Left hindlimb (tissue), 1 donor: ENCODE data around the gene BOLL.
A peak's percentile ranks its signal among the peaks of the same experiment; 100 is the strongest.
"Not testable (repeated sequence)": the region's sequence is repeated elsewhere in the genome, so short reads cannot be mapped to it uniquely, and the experiment has no call there.

Experiments
- DNase-seq: peaks from one replicate; pipeline ENCODE4 v3.0.0-alpha.2; 2018

The BOLL gene, protein sequence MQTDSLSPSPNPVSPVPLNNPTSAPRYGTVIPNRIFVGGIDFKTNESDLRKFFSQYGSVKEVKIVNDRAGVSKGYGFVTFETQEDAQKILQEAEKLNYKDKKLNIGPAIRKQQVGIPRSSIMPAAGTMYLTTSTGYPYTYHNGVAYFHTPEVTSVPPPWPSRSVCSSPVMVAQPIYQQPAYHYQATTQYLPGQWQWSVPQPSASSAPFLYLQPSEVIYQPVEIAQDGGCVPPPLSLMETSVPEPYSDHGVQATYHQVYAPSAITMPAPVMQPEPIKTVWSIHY

DNA sequence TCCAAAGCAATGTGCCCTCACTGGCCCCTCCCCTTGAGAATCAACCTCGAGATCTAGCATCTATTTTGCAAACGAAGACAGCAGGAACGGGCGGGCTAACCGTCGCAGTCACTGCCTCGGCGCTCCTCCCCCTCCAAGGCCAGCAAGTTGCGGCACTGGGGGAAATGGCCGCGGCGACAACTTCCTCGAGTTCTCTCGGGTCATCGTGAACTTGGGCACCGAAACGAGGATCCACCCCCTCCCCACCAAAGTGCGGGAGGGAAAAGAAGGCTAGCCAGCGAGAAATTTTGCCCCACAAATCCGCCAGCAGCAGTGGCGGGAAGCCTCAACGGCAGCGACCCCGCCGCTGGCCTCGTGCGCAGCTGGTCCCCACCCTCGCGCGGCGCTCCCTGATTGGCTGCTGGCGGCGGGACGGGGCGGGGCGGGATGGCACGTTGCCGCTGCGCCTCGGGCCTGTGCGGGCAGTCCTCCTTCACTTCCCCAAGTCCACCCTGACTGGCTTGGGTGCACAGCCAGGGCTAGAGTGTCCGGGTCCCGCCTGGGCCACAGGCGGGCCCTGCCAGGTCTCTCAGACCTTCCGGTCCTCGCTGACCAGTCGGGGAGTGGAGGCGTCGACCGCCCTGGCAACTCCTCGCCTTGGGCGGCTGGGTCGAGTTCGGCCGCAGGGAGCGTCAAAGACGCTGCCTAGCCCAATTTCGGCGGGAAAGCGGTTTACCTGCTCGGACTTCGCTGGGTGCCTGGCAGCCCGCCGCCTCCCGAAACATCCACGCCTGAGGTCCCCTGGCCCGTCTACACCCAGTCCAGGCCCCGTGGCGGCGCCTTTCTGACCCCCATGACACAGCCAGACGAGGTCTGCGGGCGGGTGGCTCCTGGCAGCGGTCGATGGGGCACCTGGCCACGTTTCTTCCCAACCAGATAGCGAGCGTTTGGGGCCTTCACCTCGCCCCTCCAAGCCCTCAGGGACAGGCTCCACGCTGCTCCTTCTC lies at the start of gene BOLL:
Gene BOLL, minus strand, starts transcription at position 364 of the 986 bp plus-strand sequence. CDS start 3,469 bp downstream, outside the sequence.
- peak; percentile 26 for DNase-seq

DNA sequence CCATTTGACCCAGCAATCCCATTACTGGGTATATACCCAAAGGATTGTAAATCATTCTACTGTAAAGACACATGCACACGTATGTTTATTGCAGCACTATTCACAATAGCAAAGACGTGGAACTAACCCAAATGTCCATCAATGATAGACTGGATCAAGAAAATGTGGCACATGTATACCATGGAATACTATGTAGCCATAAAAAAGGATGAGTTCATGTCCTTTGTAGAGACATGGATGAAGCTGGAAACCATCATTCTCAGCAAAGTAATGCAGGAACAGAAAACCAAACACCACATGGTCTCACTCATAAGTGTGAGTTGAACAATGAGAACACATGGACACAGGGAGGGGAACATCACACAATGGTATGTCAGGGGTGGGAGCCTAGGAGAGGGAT lies 49.7 kb upstream of the BOLL start:
- not testable (repeated sequence) for DNase-seq

DNA sequence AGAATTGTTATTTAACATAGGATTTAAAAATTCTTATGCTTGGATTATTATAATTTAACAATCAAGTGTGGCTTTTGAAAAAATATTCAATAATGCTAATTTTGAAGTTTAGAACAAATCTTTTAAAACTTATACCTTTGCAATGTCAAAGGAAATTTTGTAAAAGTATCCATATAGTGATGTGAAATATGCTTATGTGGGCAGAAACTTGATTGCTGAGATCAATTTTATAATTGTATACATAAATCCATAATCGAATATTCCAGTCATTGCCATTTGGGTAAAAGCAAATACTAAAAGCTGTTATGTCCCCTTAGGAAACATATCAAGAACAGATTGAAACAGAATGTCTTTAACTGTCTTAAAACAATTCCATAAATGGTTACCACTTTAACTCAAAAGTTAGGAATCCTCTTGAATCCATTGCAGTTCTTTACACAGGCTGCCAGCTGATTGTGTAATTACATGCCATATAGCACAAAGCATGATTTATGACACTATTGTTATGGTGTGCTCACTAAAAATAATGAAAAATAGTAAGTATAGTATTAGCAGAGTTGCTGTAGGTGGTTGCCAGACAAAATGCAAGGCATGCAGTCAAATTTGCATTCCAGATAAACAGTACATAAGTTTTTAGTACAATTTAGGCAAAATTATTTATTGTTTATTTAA lies 43.5 kb upstream of the BOLL start:
- DNase-seq: no peak

DNA sequence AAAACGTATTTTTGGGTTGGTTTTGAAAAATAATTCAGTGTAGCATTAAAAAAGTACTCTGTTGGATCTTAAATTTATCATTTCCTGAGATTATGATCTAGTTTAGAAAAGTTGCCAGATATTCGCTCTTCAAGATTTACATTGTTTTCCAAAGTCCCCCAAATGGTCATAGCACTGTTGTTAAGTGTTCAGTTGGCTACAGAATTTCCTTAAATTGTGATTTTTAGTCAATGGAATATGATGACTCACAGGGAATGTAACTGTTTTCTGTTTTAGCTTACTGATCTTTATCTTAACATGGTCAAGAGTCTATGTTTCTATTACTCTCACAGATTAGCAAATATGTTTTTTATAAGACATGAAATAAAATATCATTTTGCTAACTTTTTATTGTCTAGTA lies 42.5 kb upstream of the BOLL start:
- no peak for DNase-seq

DNA sequence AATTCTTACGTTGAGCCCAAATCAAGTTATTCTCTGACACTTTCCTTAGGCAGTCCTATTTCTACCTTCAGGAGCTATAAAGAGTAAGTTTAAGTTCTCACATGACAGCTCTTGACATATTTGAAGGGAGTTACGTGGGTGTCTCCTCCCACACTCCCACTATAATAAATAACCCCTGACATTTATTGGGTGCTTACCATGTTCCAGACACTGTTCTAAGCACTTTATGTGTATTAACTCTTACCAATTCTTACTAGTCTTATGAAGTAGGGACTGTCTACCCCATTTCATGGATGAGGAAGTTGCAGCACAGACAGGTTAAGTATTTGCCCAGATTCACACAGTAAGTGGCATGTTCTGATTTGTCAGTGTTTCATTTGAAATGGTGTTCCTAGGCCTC lies 37.2 kb upstream of the BOLL start:
- no peak for DNase-seq

DNA sequence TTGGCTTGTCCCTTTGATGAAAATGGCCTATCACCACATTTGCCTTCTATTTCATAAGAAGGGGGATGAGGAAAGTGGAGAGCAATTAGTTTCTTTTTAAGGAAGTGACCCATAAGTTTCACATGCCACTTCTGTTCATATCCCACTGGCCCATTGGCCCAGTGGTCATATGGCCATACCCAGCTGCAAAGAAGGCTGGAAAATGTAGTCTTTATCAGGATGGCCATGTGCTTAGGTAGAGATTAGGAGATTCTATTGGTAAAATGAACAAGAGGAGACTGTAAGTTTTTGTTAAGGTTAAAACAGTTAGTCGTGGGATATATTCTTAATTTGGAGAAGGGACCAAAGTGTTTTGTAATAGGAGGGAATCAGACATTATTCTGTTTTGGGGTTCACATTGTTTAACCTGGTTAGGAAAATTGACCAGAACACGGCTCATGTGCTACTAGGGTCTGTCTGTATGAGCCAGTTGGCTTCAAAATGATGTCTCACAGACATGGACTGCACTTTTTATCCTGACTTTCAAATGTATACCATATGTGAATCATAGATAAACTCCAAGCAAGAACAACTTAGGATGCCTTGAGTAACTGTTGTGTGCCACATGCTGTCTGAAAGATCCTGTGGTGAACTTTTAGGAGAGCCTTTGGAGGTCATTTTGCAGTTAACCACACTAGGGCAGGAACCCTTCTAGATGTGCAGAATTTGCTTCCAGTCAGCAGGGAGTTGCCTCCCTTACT lies 36.6 kb upstream of the BOLL start:
- no peak for DNase-seq

DNA sequence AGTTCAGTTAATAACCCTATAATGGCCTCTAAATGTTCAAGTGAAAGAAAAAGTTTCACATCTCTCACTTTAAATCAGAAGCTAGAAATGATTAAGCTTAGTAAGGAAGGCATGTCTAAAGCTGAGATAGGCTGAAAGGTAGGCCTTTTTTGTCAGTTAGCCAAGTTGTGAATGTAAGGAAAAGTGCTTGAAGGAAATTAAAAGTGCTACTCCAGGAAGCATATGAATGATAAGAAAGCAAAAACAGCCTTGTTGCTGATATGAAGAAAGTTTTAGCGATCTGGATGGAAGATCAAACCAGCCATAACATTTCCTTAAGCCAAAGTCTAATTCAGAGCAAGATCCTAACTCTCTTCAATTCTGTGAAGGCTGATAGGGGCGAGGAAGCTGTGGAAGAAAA lies 29.4 kb upstream of the BOLL start:
- DNase-seq: no peak

DNA sequence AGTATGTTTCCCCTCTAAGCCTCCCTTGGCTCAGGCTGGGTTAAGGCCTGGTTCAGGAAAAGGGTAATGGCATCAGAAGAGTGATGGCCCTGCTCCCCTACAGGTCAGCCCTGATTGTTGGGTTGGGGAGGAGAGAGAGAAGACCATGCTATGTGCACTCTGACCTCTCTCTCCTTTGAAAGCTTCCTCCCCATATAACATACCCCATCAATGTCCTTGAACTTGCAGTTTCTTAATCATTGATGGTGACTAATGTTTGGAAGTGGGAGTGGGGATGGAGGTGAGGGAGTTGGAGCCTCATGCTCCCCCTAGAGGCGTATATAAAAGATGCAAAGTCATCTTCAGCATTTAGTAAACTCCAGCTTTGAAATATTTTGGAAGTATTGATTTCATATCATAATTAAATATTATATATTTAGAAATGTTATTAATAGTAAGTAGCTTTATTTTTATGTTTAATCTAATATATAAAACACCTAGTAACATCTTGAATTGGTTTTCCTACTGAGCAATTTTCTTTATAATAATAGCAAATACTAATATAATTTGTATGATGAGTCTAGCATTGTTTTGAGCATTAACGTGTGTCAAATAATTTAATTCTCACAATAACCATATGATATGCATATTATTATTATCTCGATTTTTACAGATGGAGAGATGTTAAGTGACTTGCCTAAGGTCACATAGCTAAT lies 28.1 kb upstream of the BOLL start:
- DNase-seq: no peak

DNA sequence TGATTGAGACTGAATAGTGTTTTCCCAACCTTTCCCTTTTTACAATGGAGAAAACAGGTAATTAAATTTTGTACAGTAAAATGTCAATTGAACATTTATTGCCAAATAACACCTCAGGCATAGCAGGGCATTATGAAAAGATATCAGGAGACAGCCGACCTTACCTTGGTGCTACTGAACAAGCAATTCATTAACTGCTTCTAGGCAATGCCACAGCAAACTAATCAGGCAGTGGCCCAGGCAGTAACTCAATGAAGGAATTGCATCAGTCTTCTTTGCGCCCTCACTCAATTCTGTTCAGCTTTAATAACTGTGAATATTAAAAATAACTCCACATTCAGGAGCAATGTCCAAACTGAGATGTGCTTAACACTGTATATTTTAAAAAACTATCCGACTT lies 25.4 kb upstream of the BOLL start:
- DNase-seq: no peak

DNA sequence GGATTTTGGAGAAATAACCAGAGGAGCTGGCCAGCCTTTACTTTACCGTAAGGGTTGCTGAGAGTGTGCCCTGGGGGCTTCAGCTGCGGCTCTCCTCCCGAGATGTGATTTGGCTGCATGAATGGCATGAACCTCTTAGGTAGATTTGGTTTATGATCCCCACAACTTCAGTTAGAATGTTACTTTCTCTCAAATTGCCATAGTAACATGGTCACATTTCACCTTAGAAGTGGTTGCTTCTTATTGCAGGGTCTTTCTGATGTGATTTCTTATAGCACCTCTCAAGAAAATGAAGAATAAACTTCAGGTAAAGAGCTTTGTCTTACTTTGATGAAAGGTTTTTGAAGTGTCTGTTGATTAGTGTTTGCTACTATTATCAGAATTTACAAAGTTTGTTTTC lies 24.9 kb upstream of the BOLL start:
- no peak for DNase-seq

DNA sequence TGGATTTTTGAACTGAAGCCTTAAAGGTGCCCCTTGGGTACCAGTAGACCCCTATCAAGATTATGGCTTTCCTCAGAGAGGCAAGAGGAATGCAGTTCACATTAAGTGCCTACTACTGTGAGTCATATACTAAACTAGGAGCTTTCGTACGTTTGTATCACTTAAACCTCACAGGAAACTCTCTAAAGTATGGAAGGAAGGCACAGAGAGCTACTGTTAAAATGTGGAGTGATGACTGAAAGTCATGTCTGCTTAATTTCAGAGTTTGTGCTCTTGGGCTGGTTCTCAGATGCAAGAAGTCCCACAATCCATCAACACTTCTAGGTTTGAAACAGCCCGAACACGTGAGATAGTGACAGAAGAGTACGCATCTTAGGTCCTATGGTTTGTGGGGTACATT lies 23.9 kb upstream of the BOLL start:
- no peak for DNase-seq

DNA sequence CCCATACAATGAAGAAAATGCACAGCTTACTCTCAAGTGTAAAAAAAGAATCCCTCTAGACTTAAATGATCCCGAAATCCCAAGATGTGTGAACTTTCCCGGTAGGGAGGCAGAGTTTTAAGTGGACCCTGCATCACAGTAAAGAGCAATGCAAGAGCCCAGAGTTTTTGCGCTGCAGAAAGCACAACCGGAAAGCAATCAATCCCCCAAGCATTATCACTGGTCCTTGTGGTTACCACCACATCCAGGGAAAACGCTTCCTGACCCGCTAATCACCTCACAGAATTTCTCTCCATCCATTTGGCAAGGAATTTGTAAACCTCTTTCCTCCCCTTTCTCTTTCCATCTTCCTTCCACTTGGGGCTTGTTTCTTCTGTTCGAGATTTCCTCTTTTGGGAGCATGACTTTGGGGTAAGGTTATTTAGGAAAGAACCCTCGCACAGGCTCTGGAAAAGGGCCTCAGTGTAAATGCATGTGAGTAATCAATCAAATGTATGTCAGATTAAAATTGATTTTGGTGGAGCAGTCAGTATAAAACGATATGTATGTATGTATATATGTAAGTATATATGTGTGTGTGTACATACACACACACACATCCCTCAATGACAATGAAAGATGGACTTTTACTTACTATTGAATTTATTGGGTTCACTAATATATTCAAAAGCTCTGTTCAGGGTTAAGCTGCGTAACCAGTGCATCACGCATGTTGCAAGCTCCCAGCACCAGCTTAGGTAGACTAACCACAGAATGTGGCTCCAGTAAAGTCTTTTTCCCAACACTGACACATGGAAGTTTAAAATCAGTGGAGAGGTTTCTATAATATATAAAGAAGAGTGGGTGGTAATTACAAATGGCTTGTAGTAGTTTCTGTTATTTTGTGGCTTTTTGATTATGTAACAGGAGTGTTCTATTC lies 20.9 kb upstream of the BOLL start:
- no peak for DNase-seq

DNA sequence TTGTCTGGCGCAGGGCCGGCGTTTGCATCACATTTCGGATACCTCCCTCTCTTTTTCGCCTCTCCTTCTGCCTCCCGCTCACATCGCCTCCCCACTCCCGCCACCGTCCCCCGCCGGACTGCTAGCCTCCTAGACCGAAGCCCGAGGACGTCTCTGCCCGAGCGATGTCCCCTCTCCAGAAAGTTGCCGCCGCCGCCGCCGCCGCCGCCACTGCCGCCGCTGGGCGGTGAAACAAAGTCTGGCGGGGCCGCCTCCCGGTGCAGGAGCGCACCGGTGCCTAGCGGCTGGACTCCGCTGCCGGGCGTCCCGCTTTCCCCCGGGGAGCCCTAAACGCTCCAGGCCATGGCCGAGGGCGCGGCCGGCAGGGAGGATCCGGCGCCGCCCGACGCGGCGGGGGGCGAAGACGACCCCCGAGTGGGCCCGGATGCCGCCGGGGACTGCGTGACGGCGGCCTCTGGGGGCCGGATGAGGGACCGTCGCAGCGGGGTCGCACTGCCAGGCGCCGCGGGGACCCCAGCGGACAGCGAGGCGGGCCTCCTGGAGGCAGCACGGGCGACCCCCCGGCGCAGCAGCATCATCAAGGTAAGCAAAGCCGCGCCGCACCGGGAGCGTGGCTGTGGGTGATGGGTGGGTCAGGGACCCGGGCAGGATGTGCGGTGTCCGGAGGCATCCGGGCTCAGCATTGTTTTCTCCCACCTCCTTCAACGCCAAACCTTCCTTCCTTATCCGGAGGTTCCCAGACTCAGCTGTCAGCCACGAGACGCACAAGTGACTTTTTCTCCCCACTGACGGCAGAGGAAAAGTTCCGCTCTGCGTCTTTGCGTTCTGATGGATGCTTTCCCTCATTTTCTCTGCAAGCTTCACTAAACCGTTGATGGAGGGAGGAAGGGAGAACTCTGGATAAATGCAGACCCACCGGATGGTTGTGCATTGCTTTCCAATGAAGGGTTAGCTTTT lies 19.9 kb upstream of the BOLL start:
- DNase-seq: peak; percentile 53

DNA sequence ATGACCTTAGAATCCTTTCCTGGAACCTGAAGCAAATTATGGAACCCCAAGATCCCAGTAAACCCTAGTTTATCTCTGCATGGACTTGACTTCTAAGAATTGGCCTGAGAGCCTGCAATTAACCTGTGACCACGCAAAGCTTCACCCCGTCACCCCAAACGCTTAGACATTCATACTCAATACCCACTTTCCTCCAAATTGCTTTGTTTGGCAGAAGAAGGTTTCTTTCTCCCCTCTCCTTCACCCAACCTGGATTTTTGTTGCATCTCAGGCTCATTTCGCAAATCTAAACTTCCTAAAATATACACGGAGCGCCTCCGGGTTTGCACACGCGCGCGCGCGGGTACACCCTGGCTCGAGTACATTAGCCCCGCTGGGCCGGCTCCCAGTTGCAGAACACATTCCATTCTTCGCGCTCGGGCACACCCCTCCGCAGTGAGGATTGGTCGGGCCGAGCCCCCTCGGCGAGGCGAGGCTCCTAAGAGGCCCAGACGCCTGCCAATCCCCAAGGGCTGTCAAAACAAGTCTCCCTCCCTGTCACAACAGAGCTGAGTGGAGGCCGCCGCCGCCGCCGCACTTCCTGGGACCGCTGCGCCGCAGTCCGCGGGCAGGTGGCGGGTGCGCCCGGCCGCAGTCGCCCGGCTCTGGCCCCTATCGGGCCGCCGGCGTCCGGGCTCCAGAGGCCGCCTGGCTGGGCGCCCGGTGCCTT lies 19.1 kb upstream of the BOLL start, which contains the start of gene PLCL1:
Gene PLCL1, plus strand, starts transcription at position 545 of the 709 bp plus-strand sequence.
- peak; percentile 91 for DNase-seq

DNA sequence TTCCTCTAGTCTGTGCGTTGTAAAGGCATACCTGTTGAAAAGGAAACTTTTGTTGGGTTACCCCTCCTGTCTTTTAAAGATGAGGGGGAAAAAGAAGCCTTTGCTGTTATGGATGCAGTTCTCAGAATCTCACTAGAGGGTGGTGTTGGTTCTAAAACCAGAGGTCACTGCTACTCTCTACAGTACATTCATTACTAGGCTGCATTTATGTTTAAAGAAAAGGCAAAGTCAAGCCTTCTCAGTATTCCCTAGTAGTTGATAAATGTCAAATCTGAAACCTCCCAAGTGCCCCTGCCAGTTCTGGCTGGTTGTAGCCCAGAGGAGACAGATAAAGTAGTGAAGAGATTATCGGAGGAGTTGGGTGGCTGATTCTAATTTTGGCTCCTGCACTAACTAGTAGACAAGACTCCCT lies 17.9 kb upstream of the BOLL start:
- no peak for DNase-seq

DNA sequence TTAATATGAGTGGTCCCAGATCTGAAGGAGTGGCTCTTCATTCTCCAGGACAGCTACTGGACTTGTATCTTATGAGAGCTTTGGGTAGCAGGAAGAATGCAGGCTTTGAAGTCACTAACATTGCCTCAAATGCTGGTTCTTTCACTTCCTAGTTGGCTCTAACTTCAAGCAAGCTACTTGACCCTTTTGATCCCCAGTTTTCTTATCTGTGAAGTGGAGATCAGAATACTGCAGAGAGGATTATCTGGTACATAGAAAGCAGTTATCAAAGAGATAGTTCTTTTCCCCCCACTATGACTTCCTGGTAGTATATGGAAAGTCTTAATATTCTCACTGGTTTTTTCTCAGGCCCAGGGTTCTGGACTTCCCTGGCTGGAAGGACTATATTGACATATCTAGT lies 15.9 kb upstream of the BOLL start:
- no peak for DNase-seq

DNA sequence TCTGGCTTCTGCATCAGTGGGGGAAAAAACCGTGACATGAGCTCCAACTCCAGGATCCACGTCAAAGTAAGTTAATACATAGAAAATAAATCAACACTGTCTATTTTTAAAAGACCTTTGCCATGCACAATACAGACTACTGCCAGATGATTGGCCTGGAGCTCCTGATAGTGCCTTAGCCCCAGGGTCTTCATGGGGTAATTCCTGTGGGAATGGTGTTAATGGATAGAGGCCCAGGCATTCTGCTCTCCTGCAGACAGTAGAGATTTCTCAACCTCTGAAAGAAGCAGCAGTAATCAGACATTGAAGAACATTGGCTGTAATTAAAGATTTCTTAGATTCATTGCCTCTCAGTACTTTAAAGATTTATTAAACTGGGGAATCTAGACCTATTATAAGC lies 15.0 kb upstream of the BOLL start:
- no peak for DNase-seq

DNA sequence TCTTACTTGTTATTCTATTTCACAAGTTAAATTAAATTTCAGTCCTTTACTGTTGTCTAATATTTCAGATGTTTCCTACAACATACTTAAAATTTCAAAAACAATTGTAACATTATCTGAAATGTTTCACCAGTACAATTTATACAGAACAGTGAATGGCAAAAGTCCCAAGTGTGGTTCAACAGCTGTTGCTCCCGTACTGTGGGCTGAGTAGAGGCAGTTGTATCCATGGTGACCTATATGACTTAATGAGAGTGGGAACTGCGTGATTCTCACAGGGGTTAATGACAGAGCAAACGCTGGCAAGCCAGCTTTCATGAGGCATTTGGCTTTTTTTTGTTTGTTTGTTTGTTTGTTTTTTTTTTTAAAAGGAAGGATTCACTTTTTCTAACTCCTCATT lies 13.9 kb upstream of the BOLL start:
- DNase-seq: no peak

DNA sequence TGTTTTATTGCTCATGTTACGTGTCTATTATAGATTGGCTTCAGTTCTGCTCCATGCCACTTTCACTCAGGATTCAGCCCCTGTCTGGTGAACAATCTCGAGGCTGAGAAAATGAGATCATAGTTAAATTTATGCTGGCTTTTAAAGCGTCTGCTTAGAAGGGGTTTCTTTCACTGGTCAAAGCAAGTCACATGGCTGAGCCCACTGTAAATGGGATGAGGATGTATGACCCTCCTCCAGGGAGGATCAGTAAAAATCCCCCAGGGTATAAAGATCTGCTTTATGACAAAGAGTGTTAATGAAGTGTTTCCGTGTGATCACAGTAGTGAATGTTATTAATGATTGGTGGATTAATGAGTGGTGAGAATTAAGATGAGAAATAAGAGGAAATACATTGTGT lies 13.1 kb upstream of the BOLL start:
- no peak for DNase-seq
